Subcutaneous preadipocyte (primary cell): ENCODE results near the gene ARID2. TPM values are rescaled to one million over a fixed set of nuclear protein-coding genes. Genes with fewer than 3 reads are reported as not detected.

Experiments
- small RNA-seq: library from RNA; depleted of rRNA; stranded (forward); fragments of <200 nt; gene quantifications from one replicate; pipeline ENCODE3, GENCODE V24; 2012
- total RNA-seq: library from RNA; depleted of rRNA; stranded (reverse); fragments of >200 nt; gene quantifications from 2 replicates; pipeline ENCODE4 v1.2.3, GENCODE V29; 2012

Gene ARID2
- 14.3 and 21.9 TPM in 2 replicates for total RNA-seq

DNA sequence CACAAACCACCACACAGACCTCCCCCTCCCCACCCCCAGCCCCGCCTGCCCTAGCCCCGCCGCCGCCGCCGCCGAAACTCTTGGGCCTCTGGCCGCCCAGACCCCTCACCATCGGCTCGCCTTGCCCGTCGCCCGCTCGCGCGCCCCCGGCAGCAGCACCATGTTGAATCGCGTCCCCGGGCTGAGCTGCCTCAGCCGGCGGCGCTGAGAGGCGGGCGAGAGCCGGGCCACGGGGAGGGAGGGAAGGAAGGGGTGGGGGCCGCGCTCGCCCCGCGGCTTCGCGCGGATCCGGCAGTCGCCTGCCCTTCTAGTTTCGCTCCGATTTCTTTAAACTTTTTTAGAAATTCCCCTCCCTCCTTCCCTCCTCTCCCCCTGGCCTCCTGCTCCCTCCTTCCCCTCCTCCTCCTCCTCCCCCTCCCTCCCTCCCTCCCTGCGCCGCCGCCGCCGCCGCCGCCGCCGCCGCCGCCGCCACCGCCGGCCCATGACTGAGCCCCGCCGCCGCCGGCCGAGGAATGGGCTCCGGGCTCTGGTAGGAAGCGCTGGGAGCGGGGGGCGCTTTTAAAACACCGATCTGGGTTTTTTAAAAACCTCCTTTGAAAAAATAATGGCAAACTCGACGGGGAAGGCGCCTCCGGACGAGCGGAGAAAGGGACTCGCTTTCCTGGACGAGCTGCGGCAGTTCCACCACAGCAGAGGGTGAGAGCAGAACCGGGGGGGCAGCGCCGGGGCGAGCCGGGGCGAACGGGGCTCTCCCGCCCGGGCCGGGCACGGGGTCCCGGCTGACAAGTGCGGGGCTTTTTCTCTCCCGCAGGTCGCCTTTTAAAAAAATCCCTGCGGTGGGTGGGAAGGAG, at the start of gene ARID2:
Gene ARID2, plus strand, starts transcription at position 474 of the 851 bp plus-strand sequence. Its CDS starts 131 bp downstream, at position 605.

Small RNA genes lying within 50 kb of the gene (small RNA-seq; reads per million reads assigned to genes)
- not detected for gene RN7SL246P
